GM12891 (cell line): ENCODE measurements around the gene IRF3.

ENCODE experiments used
- POLR2A ChIP-seq: IDR thresholded peaks from 2 replicates; pipeline ENCODE4 v1.6.1; 2011; ENCODE audit warnings: low read depth, low read length, control low read depth
- POLR2AphosphoS5 ChIP-seq: IDR thresholded peaks from 2 replicates; pipeline ENCODE4 v1.6.1; 2011; ENCODE audit warnings: low read depth, low read length, control low read depth
- POU2F2 ChIP-seq: IDR thresholded peaks from 2 replicates; pipeline ENCODE4 v1.6.1; 2011; ENCODE audit warnings: low read depth, mild to moderate bottlenecking, control low read depth, low read length, moderate library complexity
- TAF1 ChIP-seq: IDR thresholded peaks from 2 replicates; pipeline ENCODE4 v1.6.1; 2011; ENCODE audit warnings: low read depth, low read length, control low read depth

GRCh38 chr19:49614096-49614833 is 51.4 kb downstream of the IRF3 start:
- TF ChIP-seq POLR2AphosphoS5 = no peak
- TF ChIP-seq POLR2A = no peak
- TF ChIP-seq TAF1 = no peak
- no peak for TF ChIP-seq POU2F2
